LNCaP clone FGC (cell line): ENCODE results near the gene HRH1.

Experiments used
- DNase-seq: peaks from one replicate; pipeline ENCODE4 v3.0.0-alpha.2; 2011; ENCODE audit warnings: low read depth
- H3K4me3 ChIP-seq: 2 replicates; pipeline ENCODE4 v1.5.1; 2011; ENCODE audit warnings: mild to moderate bottlenecking, low read depth, low read length, control low read depth
- CTCF ChIP-seq: IDR thresholded peaks from 2 replicates; pipeline ENCODE4 v1.5.1; 2012; ENCODE audit warnings: mild to moderate bottlenecking; ENCODE audit not compliant: control insufficient read depth, insufficient read depth; ENCODE audit errors: extremely low read depth

Gene HRH1

GRCh38 chr3:11285471-11285870, 131.2 kb downstream of the HRH1 start:
- no peak overlapping the region for H3K4me3 ChIP-seq
- TF ChIP-seq CTCF = no peak
- DNase-seq = no peak

GRCh38 chr3:11287404-11287803, 133.1 kb downstream of the HRH1 start:
- H3K4me3 ChIP-seq = no peak overlapping the region
- TF ChIP-seq CTCF = no peak
- DNase-seq = no peak

- peak; percentile 45 for DNase-seq
- H3K4me3 ChIP-seq = no peak overlapping the region
- TF ChIP-seq CTCF = no peak
These were observed 133.8 kb downstream of the HRH1 start for GRCh38 chr3:11288021-11288491.

- no peak overlapping the region for H3K4me3 ChIP-seq
- DNase-seq = no peak
- no peak for TF ChIP-seq CTCF
These were observed 134.7 kb downstream of the HRH1 start for GRCh38 chr3:11288786-11289637.

- no peak for DNase-seq
- no peak overlapping the region for H3K4me3 ChIP-seq
- TF ChIP-seq CTCF = no peak
These were observed 135.6 kb downstream of the HRH1 start for GRCh38 chr3:11289864-11290263.

GRCh38 chr3:11290743-11291680, 136.7 kb downstream of the HRH1 start:
- DNase-seq = no peak
- no peak overlapping the region for H3K4me3 ChIP-seq
- no peak for TF ChIP-seq CTCF
